ENCODE measurements around the gene MAS1L.

- TF ChIP-seq CTCF (IDR thresholded peaks at IDR 0.05; ENCODE audit: low read depth, low read length, missing input control) (no peak), TAF1 (conservative IDR thresholded peaks at IDR 0.05) (no peak), YY1 (IDR thresholded peaks at IDR 0.05) (no peak), RAD21 (IDR thresholded peaks at IDR 0.05) (no peak), RXRA (IDR thresholded peaks at IDR 0.05) (no peak), SP1 (IDR thresholded peaks at IDR 0.05) (no peak), GABPA (IDR thresholded peaks at IDR 0.05 in 1 of 2, conservative IDR thresholded peaks at IDR 0.05 in 1 of 2) (no peak), HNF4A (conservative IDR thresholded peaks at IDR 0.05) (no peak), EGR1 (IDR thresholded peaks at IDR 0.05; ENCODE audit: low read depth in 2 of 2) (no peak), REST (IDR thresholded peaks at IDR 0.05) (no peak)
These were observed 9.2 kb upstream of the MAS1L start for GRCh38 chr6:29496961-29497360.

Measured in liver (tissue), 3 donors.